ENCODE data around the gene C3orf70.

The C3orf70 gene

GRCh38 chr3:185056908-185057307, 96.0 kb downstream of the C3orf70 start:
- TF ChIP-seq CTCF (conservative IDR thresholded peaks at IDR 0.05; ENCODE audit: low read depth, low read length), result no peak
- H3K4me3 ChIP-seq (ENCODE audit: low read length), result no peak overlapping the region
- DNase-seq (ENCODE audit: low read depth), result no peak

GRCh38 chr3:185052631-185053030, 100.2 kb downstream of the C3orf70 start:
- TF ChIP-seq CTCF (conservative IDR thresholded peaks at IDR 0.05; ENCODE audit: low read depth, low read length), result no peak
- no peak for DNase-seq (ENCODE audit: low read depth)
- no peak overlapping the region for H3K4me3 ChIP-seq (ENCODE audit: low read length)

GRCh38 chr3:185051801-185052200, 101.1 kb downstream of the C3orf70 start:
- no peak for DNase-seq (ENCODE audit: low read depth)
- TF ChIP-seq CTCF (conservative IDR thresholded peaks at IDR 0.05; ENCODE audit: low read depth, low read length), result no peak
- no peak overlapping the region for H3K4me3 ChIP-seq (ENCODE audit: low read length)

GRCh38 chr3:185049710-185050109, 103.2 kb downstream of the C3orf70 start:
- DNase-seq (ENCODE audit: low read depth), result no peak
- no peak for TF ChIP-seq CTCF (conservative IDR thresholded peaks at IDR 0.05; ENCODE audit: low read depth, low read length)
- no peak overlapping the region for H3K4me3 ChIP-seq (ENCODE audit: low read length)

GRCh38 chr3:185046603-185047002, 106.3 kb downstream of the C3orf70 start:
- H3K4me3 ChIP-seq (ENCODE audit: low read length), result no peak overlapping the region
- no peak for TF ChIP-seq CTCF (conservative IDR thresholded peaks at IDR 0.05; ENCODE audit: low read depth, low read length)
- DNase-seq (ENCODE audit: low read depth), result no peak

GRCh38 chr3:185046164-185046515, 106.7 kb downstream of the C3orf70 start:
- TF ChIP-seq CTCF (conservative IDR thresholded peaks at IDR 0.05; ENCODE audit: low read depth, low read length), result no peak
- H3K4me3 ChIP-seq (ENCODE audit: low read length), result no peak overlapping the region
- DNase-seq (ENCODE audit: low read depth), result no peak

- no peak overlapping the region for H3K4me3 ChIP-seq (ENCODE audit: low read length)
- TF ChIP-seq CTCF (conservative IDR thresholded peaks at IDR 0.05; ENCODE audit: low read depth, low read length), result no peak
- no peak for DNase-seq (ENCODE audit: low read depth)
Observed at GRCh38 chr3:185042312-185043050, 110.4 kb downstream of the C3orf70 start.
